NCI-H460 (cell line): ENCODE measurements around the gene PLK1. TPM values are rescaled to one million over a fixed set of nuclear protein-coding genes. Genes with fewer than 3 reads are reported as not detected.
"Not testable (repeated sequence)": the region's sequence is repeated elsewhere in the genome, so short reads cannot be mapped to it uniquely, and the experiment has no call there.

Experiments used
- DNase-seq: peaks from one replicate; pipeline ENCODE4 v3.0.0-alpha.2; 2016; ENCODE audit warnings: low read depth; ENCODE audit errors: extremely low read depth
- polyA plus RNA-seq: library from polyadenylated mRNA; depleted of rRNA; stranded (reverse); fragments of >200 nt; gene quantifications from 2 replicates; pipeline ENCODE4 v1.2.3, GENCODE V29; 2014; cell fraction: nucleus; rRNA removed
- total RNA-seq: library from RNA; depleted of rRNA; stranded (reverse); fragments of >200 nt; shearing (Covaris generic); gene quantifications from 2 replicates; pipeline ENCODE4 v1.2.3, GENCODE V29; 2014; rRNA removed

PLK1 gene
- total RNA-seq, result 59.1 and 66.3 TPM in 2 replicates
- 75.1 and 77.7 TPM in 2 replicates for polyA plus RNA-seq

DNA sequence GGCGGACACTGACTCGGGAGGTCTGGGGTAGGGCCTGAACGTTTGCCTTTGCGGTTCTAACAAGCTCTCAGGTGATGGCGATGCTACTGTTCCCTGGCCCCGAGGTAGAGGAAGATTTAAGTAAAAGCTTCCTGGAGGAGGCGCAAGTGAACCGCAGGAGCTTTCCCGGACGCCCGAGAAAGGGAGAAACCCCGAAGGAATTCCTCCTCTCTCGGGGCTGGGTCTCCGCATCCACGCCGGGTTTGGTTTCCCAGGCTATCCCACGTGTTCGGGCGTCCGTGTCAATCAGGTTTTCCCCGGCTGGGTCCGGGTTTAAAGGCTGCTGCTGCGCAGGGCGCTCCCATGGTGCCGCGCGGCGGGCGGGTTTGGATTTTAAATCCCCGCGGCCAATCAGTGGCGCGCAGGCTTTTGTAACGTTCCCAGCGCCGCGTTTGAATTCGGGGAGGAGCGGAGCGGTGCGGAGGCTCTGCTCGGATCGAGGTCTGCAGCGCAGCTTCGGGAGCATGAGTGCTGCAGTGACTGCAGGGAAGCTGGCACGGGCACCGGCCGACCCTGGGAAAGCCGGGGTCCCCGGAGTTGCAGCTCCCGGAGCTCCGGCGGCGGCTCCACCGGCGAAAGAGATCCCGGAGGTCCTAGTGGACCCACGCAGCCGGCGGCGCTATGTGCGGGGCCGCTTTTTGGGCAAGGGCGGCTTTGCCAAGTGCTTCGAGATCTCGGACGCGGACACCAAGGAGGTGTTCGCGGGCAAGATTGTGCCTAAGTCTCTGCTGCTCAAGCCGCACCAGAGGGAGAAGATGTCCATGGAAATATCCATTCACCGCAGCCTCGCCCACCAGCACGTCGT is at the start of gene PLK1:
PLK1 (plus strand) TSS at position 460 of the 844 bp plus-strand sequence; CDS start at position 504, 44 bp downstream.
- DNase-seq, result peak; percentile 80

DNA sequence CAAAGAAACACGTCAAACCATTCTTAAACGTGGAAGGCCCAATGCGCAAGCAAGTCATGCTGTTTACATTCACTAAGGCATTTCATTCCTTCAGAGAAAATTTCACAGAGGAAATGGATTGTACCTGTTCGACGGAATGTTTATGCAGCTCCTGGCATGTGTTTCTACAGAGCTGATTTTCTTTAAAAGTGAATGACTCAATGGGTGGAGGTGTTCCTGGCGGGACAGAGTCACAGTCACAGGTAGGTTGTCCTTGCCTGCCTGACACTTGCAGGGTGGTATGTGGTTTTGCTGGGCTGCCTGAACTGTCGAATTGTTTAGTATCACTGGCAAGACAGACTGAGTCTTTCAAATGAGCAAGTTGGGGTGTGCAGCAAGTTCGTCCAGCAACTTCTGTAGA is 49.2 kb upstream of the PLK1 start:
- DNase-seq, result no peak

DNA sequence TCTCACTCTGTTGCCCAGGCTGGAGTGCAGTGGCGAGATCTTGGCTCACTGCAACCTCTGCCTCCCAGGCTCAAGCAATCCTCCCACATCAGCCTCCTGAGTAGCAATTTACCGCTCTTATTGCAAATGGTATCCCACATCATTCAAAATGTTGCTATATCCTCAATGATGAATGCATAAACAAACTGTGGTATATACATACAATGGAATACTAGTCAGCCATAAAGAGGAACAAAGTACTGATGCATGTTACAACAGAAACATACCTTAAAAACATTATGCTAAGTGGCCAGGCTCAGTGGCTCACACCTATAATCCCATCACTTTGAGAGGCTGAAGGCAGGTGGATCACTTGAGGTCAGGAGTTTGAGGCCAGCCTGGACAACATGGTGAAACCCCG is 46.8 kb upstream of the PLK1 start:
- not testable (repeated sequence) for DNase-seq

DNA sequence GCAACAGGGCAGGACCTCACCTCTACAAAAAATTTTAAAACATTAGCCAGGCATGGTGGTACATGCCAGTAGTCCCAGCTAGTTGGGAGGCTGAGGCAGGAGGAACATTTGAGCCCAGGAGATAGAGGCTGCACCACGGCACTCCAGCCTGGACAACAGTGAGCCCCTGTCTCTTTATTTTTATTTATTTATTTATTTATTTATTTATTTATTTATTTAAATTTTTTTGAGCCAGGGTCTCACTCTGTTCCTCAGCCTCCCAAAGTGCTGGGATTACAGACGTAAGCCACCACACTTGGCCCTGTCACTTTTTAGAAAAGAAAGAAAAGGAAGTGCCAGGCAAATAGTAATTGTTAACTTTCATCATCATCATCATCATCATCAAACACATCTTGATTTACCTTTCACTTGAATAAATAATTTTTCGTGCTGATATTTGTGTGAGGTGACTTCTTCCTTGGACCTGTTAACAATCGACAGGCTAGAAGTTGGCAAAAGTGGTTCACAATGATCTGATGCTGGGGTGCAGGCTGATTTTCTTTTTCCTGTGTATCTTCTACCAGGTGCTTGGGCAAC is 44.1 kb upstream of the PLK1 start:
- no peak for DNase-seq

DNA sequence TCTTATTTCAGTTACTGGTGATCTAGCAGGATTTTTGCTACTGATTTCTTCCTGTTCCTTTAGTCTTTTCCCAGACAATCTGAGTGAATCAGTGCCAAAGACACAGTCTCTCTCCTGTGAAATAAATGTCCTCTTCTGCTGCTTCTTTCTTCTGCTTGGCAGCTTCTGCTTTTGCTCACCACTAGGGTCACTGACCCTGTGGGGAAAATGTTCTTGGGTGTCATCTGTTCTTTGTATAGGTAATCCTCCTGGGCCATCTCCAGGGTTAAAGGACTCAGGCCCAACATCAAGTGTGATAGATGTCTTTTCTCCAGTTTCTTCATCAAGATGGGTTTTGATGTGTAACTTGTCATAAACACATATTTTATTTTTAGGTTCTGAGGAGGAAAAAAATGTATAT is 42.7 kb upstream of the PLK1 start:
- DNase-seq, result no peak

DNA sequence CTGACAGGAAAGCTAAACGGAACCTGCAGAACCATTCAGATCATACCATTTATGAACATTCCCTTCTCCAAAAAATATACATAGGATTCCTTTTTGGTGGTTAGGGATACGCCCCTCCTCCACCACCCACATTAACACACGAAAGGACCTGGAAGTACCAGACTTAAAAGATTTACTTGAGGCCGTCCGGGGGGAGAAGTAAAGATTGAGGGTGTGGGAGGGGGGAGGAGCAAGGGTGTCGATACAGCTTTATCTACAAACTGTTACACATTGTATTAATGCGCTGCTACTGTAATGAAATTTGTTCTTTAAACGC is 38.1 kb upstream of the PLK1 start:
- DNase-seq, result no peak

DNA sequence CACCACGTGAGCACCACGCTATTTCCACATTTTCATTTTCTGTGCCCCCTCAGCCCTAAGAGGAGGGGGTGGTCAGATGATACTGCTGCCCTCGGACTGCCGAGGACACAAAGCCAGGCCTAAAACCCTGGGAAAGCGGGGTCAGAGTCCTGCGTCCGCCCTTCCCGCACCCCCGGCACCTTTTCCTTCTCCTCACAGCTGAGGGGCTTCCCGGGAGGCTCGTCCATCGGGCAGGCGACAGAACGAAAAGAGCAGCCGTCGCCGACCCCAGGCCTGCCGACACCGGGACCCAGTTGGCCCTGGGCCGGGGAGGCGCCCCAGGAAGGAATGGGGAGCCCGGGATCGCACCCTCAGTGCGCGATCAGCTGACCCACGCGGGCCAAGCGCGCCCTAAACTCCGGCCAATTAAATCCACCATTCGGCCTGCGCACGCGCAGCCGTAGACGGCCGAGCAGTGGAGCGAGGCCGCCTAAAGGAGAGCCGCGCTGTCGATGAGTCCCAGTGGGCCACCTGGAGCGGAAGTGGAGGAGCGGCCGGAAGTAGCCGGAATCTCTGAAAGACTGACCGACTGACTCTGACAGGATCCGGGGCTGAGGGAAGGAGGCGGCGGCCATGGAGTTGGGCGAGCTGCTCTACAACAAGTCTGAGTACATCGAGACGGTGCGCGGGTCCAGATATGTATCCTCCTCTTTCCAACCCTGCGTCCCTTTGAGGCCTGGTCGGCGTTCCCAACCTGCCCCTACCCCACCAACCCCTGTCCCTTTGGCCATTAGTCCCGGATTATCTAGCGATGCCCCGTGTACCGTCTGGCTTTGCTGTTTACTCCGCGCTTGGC is 37.5 kb upstream of the PLK1 start, which contains the start of the genes DCTN5 and PALB2:
DCTN5 (plus strand) TSS at position 536 of the 835 bp plus-strand sequence; CDS start at position 613, 77 bp downstream.
PALB2 (minus strand) TSS at position 380 of the 835 bp plus-strand sequence; CDS start at position 227, 153 bp downstream.
- DNase-seq, result peak; percentile 93

DNA sequence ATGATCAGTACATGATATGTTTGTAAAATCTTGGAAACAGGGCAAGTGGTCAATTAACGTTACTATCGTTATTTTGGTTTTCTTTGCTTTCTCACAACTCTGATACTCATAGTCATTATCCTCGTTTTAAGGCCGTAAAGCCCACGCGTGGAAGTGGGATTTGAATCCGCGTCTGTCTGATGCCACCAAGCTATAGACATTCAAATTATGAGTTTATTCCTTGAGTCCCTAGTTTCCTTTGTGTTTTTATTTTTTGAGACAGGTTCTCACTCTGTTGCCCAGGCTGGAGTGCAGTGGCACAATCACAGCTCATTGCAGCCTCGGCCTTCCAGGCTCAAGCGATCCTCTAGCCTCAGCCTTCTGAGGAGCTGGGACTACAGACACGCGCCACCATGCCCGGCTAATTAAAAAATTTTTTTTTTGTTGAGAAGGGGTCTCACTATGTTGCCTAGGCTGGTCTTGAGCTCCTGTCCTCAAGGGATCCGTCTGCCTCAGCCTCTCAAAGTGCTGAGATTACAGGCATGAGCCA is 36.4 kb upstream of the PLK1 start:
- DNase-seq, result no peak

DNA sequence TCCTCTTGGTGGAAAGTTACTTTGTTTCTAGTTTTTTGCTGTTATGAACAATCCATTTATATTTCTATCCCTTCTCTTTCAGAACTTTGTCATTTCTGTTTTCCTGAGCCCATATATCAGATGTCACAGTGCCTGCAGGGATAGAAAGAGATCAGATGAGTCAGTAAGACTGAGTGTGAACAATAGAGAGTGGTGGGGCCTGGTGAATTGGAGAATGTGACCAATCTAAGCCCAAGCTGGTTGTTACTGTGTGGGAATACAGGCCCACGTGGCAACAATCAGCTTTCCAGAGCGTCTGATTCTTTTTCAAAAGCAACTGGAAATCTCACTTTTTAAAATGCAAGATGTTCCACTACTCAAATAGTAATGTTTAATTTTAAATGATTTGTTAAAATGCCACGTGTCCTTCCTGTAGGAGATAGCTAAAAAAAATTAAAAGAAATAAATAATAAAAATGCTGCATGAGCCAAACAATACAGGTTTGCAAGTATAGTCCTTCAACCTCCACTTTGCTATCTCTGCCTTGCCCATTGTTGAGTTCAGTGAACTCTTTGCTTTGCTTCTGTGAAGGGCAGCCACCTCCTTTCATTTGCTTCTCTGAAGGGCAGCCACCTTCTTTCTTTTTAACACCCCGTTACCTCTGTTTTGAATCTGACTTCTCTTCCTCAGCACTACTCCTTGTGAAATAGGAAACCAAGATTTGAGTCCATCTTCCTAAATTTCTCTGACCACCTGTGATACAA is 27.8 kb upstream of the PLK1 start:
- DNase-seq, result no peak

DNA sequence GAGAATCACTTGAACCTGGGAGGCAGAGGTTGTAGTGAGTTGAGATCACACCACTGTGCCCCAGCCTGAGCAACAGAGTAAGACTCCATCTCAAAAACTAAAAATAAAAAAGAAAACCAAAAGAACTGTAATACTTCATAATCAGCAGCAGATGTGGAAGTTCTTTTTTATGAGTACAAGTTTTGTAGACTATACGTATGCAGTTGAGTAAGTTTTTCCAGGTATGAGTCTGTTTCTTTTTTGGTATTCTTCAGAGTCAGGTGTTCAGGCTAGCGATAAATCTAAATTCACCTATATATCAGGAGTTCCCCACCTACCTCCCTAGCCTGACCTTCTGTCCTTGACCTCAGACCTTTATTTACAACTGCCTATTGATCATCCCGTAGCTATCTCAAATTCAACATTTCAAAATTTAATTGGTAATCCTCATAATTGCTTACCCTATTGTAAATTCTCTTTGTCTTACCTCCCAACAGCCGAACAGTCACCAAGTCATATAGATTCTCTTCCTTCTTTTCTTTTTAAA is 26.7 kb upstream of the PLK1 start:
- no peak for DNase-seq

DNA sequence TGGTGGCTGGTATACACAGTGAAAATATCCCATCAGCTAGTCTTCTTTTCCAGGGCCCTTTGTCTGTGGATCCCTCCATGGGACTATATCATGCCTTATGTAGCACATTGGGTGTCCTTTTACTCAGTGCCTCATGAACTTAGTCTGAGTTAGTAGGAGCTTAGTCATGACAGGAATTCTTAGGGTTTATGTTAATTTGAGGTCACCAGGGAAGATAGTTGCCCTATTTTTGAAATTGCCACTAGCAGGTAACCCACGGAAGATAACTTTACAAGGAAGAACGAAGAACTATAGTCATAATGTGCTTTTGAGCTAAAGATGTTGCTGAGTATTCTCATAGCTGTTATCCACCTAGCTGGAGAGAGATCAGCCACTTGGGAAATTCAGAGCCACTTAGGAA is 14.8 kb upstream of the PLK1 start:
- no peak for DNase-seq

DNA sequence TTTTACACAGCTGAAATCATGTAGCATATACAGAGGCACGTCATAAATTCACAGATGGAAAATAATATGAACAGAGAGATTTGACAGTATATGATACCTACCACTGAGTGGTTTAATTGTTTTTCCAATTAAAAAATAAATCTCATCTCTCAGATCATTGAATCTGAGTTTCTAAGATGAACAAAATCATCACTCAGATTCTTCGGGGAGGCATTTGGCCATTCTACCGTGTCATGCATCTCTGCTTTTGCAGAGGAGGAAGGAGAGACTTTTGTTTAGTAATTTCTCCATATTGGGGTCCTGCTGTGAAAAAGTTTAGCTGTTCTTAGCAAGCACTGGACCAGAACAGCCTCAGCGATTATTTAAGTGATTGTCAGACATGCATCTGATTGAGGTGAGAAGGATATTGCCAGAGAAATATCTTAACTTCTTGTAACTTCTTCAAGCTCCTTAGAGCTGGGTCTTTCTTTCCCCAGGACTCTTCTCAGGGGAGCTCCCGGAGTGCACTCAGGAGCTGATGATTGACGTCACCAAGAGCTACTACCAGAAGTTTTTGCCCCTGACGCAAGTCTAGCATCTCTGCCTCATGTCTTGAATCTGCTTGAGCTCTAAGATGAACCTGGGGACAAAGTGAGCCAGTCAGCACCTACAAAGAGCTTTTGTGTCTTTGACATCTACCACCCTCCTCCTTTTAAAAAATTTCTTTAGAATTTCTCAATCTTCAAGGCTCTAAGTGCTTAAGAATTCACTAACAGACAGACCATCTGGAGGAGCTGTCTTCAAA is 11.9 kb upstream of the PLK1 start:
- DNase-seq, result no peak

DNA sequence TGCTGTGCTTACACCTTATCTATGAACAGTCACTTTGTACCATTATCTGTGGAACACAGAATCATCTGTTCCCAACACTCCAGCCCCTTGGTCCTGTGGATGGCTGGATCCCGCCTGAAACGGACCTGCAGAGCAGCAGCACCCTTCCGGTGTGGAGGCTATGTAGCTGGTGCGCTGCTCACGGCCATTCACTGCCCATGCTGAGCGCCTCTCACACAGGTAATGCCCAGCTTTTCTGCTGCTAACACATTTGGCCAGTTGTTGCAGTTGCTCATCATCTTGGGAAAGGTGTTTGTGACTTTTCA is 11.4 kb upstream of the PLK1 start:
- no peak for DNase-seq

DNA sequence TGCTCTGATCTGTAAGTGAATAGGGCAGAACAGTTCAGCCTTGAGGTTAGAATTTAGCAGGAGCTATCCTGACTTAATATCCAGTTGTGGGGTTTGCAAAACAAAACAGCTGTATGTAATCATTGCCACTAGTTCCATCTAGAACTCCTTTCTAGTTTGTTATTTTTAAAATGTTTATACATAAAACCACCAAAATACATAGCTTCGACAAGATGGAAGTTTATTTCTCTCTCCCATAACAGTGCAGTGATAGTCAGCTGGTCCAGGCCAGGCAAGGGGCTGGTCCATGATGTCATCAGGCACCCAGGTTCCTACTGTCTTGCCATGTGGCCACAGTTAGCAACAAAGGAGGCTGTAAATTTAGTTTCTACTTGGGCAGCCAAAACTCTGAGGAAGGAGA is 10.5 kb upstream of the PLK1 start:
- DNase-seq, result no peak

DNA sequence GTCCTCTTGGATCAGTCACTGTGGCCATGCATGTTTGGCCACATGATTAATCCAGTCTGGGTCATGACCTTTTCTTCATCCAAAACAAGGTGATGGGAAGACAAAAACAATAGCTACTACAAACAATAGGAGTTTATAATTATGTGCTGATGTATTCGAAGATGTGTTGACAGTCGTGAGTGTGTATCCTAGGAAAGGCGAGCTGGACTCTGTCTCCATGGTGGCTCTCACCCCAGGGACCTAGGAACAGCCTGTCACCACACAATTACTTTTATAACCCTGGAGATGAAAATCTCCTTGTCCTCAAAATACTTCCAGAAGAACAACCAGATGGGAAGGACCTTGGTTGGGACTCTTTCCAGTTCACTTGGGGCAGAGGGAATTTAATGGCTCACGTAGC is 9.8 kb upstream of the PLK1 start:
- no peak for DNase-seq

DNA sequence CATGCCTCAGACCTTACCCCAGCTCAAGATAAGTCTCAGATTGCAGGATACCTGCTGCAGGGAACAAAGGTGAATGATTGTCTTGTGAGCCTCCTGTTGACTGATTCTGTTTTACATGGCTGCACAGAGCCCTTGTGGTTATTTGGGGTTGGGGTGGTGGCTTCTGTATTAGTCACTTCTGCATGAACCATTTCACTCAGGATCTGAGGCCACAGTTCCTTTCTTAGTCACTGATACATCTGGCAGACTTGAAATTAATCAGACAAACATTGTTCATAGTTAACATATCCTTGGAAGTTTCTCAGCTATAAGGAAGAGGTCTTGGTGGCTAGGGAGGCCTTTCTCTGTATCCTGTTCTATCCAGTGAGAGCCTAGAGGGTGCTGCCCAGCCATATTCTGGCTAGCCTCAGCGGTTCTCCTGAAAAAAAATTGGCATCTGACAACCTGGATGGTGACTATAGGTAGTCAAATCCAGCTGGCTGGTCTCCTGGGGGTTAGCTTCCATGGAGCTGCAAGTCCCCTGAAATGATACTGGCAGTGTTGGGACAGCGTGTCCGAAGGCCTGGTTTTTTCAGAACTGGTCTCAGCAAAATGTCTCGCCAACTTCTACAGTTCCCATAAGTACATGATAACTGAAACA is 8.4 kb upstream of the PLK1 start:
- DNase-seq, result no peak

DNA sequence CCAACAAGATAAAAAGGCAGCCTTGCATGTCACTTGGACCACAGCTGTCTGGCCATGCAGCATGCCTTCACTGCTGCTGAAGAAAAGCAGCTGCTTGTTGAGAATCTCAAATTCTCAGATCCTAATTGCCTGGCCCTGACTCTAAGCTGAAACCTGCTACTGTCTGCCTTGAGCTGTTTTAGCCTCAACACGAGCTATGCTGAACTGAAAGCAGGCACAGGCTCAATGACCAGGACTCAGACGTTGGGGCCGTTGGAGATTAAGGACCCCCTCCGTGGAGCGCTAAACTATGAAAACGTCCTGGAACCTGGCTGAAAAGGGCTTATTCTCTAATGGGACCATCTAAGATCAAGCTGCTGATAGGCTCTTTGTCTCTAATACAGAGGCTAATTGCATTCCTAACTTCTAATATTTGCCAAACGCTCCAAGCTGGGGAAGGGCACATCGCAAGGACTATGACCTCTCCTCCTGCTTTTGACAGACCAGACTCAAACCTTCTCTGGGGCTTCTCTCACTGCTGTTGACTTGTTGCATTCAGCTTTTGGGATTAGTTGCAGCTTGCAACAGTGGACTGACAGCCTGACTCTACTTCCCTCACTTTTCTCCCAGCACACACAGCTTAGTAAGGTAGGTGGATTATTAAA is 4.6 kb upstream of the PLK1 start:
- no peak for DNase-seq

DNA sequence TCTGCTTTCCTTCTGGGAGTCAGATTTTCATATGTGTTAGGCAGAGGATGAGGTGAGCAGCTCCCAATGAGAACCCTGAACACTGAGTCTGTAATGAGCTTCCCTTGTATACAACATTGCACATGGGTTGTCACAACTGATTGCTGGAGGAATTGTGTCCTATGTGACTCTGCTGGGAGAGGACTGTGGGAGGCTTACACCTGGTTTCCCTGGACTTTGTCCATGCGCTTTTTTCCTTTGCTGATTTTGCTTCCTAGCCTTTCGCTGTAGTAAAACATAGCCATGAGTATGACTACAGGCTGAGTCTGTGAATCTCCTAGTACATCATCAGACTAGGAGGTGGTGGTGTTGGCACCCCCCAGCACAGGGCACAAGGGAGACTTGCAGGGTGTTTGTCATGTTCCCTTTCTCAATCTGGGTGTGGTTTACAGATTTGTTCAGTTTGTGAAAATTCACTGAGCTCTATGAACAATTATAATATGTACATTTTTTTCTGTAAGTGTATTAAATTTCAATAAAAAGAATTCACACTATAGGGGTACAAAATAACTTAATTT is 1.7 kb upstream of the PLK1 start:
- DNase-seq, result no peak
